GM19035 (cell line): ENCODE results near the gene ZNF266.
A peak's percentile ranks its signal among the peaks of the same experiment; 100 is the strongest.

Experiments used
- ATAC-seq: cut with Tn5 transposase; IDR thresholded peaks from one replicate; pipeline ENCODE4 v1.9.1; 2021; ENCODE audit not compliant: unreplicated experiment

ZNF266 gene

GRCh38 chr19:9435279-9436268 is at the start of gene ZNF266:
ZNF266 (minus strand) TSS chr19:9435573; CDS start chr19:9420089, 15,484 bp downstream.
- ATAC-seq: peak; percentile 90

- ATAC-seq: no peak
These were observed 49.8 kb upstream of the ZNF266 start for GRCh38 chr19:9485140-9485539.

GRCh38 chr19:9474975-9475374 is 39.6 kb upstream of the ZNF266 start:
- ATAC-seq: no peak

- ATAC-seq: no peak
These were observed 31.8 kb upstream of the ZNF266 start for GRCh38 chr19:9467161-9467560.

- no peak for ATAC-seq
These were observed 26.6 kb upstream of the ZNF266 start for GRCh38 chr19:9461938-9462337.

GRCh38 chr19:9456018-9456689 is 20.8 kb upstream of the ZNF266 start:
- no peak for ATAC-seq

GRCh38 chr19:9453953-9454352 is 18.6 kb upstream of the ZNF266 start:
- ATAC-seq: no peak

GRCh38 chr19:9445037-9445436 is 9.7 kb upstream of the ZNF266 start:
- ATAC-seq: no peak

GRCh38 chr19:9436358-9436757 is 985 bp upstream of the ZNF266 start:
- ATAC-seq: no peak

GRCh38 chr19:9431475-9431874 is 3.9 kb downstream of the ZNF266 start:
- ATAC-seq: no peak

- no peak for ATAC-seq
These were observed 4.9 kb downstream of the ZNF266 start for GRCh38 chr19:9430444-9430843.

GRCh38 chr19:9427941-9428340 is 7.4 kb downstream of the ZNF266 start:
- no peak for ATAC-seq

GRCh38 chr19:9413240-9413954 is 22.0 kb downstream of the ZNF266 start:
- no peak for ATAC-seq

- ATAC-seq: no peak
These were observed 27.5 kb downstream of the ZNF266 start for GRCh38 chr19:9407827-9408226.

GRCh38 chr19:9406798-9407352 is 28.5 kb downstream of the ZNF266 start:
- no peak for ATAC-seq

GRCh38 chr19:9381361-9381785 is 54.0 kb downstream of the ZNF266 start:
- ATAC-seq: no peak

- no peak for ATAC-seq
These were observed 64.4 kb downstream of the ZNF266 start for GRCh38 chr19:9370738-9371619.

- ATAC-seq: no peak
These were observed 72.5 kb downstream of the ZNF266 start, which contains the start of gene ZNF177 for GRCh38 chr19:9362905-9363304. ZNF177 (plus strand) TSS chr19:9363013; CDS start chr19:9378312, 15,299 bp downstream.
